ENCODE data around the gene PLEKHG4B. TPM values are rescaled to one million over a fixed set of nuclear protein-coding genes. Genes with fewer than 3 reads are reported as not detected.

The PLEKHG4B gene
- total and polyA plus RNA-seq, 2 of the 8 experiments (the other 6 are each of a cell fraction or from before 2014, with no cell fraction given), result 31.1 to 43.6 TPM

- peaks cover 2 to 3% of the 10 kb centered on the region in 2 experiments for H4K20me1 ChIP-seq (replicated peaks in 1 of 2; ENCODE audit: control insufficient read depth in 1 of 2, insufficient read depth in 2 of 2, low read length in 2 of 2)
- no peaks in the 10 kb centered on the region for H3K79me2 ChIP-seq (ENCODE audit: control insufficient read depth in 1 of 2, insufficient read depth in 2 of 2, low read length in 2 of 2)
- no peak overlapping the region for H3K14ac ChIP-seq (ENCODE audit: insufficient read length)
- no peak overlapping the region for H3K4ac ChIP-seq (replicated peaks; ENCODE audit: insufficient read length, low read depth, low read length)
- H3K9ac ChIP-seq (replicated peaks in 1 of 4; ENCODE audit: extremely low read depth in 1 of 4, low read depth in 3 of 4, low read length in 3 of 4), result no peak overlapping the region
- H3K4me2 ChIP-seq (ENCODE audit: insufficient read depth in 1 of 2, low read depth in 2 of 2, low read length in 2 of 2), result no peak overlapping the region
- H3K23me2 ChIP-seq (ENCODE audit: low read depth, low read length), result no peaks in the 10 kb centered on the region
- no peak overlapping the region; the same call in 1 of the 2 replicates for H3K18ac ChIP-seq (ENCODE audit: extremely low read depth, low read length)
- H4K5ac ChIP-seq (ENCODE audit: insufficient read length, low read depth, low read length), result no peak overlapping the region
- H4K8ac ChIP-seq (ENCODE audit: extremely low read depth, insufficient read depth, low read length), result no peak overlapping the region
- no peaks in the 10 kb centered on the region; a peak in 1 of 8 replicates for H3K36me3 ChIP-seq (ENCODE audit: control insufficient read depth in 2 of 4, insufficient read depth in 4 of 4, low read length in 3 of 4)
- no peak overlapping the region for H3K4me3 ChIP-seq (ENCODE audit: extremely low read depth in 1 of 4, insufficient read depth in 2 of 4, low read depth in 3 of 4, low read length in 4 of 4)
- no peak overlapping the region; the same call in 1 of the 2 replicates for H3K27ac ChIP-seq (ENCODE audit: low read depth, low read length)
- POLR2A ChIA-PET (ENCODE audit: partially characterized antibody), result interaction anchor here (0.8 kb wide), 1 partner anchor 8 kb away, joined by 5 read pairs; no protein-coding TSS in a partner anchor
- DNase-seq (ENCODE audit: low read depth in 1 of 2, low spot score in 2 of 2), result no peak
- no peaks in the 10 kb centered on the region for H3K79me1 ChIP-seq (ENCODE audit: low read depth, low read length)
- no peak for TF ChIP-seq NANOG (IDR thresholded peaks at IDR 0.05; ENCODE audit: insufficient read depth, low read depth, low read length, poor library complexity, severe bottlenecking)
- H2BK5ac ChIP-seq (ENCODE audit: low read depth, low read length), result no peak overlapping the region
- no peak overlapping the region for H3K56ac ChIP-seq (replicated peaks; ENCODE audit: insufficient read length, low read depth, low read length)
- H2AFZ ChIP-seq (ENCODE audit: low read length), result no peak overlapping the region
- no peak overlapping the region for H3K23ac ChIP-seq (ENCODE audit: insufficient read length)
- no peaks in the 10 kb centered on the region for H3K27me3 ChIP-seq (replicated peaks in 1 of 4; ENCODE audit: control insufficient read depth in 3 of 4, extremely low read depth in 1 of 4, insufficient read depth in 3 of 4, low read length in 3 of 4)
- H3K9me3 ChIP-seq (ENCODE audit: insufficient read depth in 2 of 2, low read depth in 1 of 2, low read length in 1 of 2), result no peaks in the 10 kb centered on the region
- no peak overlapping the region for H2BK15ac ChIP-seq (ENCODE audit: low read length)
- H3K4me1 ChIP-seq (replicated peaks in 1 of 4; ENCODE audit: control insufficient read depth in 3 of 4, insufficient read depth in 4 of 4, low read length in 3 of 4), result peaks cover 0 to 9% (median 5%) of the 10 kb centered on the region in 4 experiments; a peak in 4 of 7 replicates
- WGBS, 2 experiments (ENCODE audit: extremely low coverage in 1 of 2, insufficient coverage in 1 of 2, insufficient read length in 1 of 2, insufficient replicate concordance in 2 of 2, low coverage in 1 of 2, low lambda C conversion rate in 2 of 2, missing lambda C conversion rate in 1 of 2), result 91 to 100% methylated on average over 1 to 15 of the region's 15 CpGs
- CTCF ChIA-PET (ENCODE audit: partially characterized antibody), result interaction anchor here (1.0 kb wide), 1 partner anchor 17 kb away, joined by 3 read pairs; the partner anchor contains the start of gene PLEKHG4B
- H2AK5ac ChIP-seq (ENCODE audit: low read depth, low read length), result 0 out of 2 replicates have a peak overlapping the region, but pooled peaks have one; percentile 53
- no peak for FAIRE-seq
- no peak overlapping the region for H2BK12ac ChIP-seq (ENCODE audit: low read depth, low read length)
- H2BK20ac ChIP-seq (ENCODE audit: low read length), result no peak overlapping the region
- no peak overlapping the region for H4K91ac ChIP-seq (replicated peaks; ENCODE audit: insufficient read length, low read length)
- no peak overlapping the region for H2BK120ac ChIP-seq (replicated peaks; ENCODE audit: low read depth, low read length)
Observed at GRCh38 chr5:74503-75109, 17.4 kb upstream of the PLEKHG4B start.
